CD4-positive, alpha-beta T cell treated with Interleukin-1 beta for 1 hour (primary cell): ENCODE data around the gene OTOGL.

ENCODE experiments used
- DNase-seq, 2 donors: peaks; one replicate each; pipeline ENCODE4 v3.0.0-alpha.2; 2020 to 2022

Gene OTOGL

GRCh38 chr12:80099259-80099658, at the start of gene OTOGL:
OTOGL (plus strand) TSS chr12:80099537; CDS start chr12:80209432, 109,895 bp downstream.
- DNase-seq = no peak

- DNase-seq = no peak
Observed at GRCh38 chr12:80050236-80050635, 49.1 kb upstream of the OTOGL start.

- no peak for DNase-seq
Observed at GRCh38 chr12:80053051-80053790, 46.1 kb upstream of the OTOGL start.

GRCh38 chr12:80056232-80056631, 43.1 kb upstream of the OTOGL start:
- DNase-seq = no peak

- DNase-seq = no peak
Observed at GRCh38 chr12:80056845-80057244, 42.5 kb upstream of the OTOGL start.

GRCh38 chr12:80058586-80058985, 40.8 kb upstream of the OTOGL start:
- no peak for DNase-seq

- DNase-seq = no peak
Observed at GRCh38 chr12:80059102-80059501, 40.2 kb upstream of the OTOGL start.

GRCh38 chr12:80059875-80060274, 39.5 kb upstream of the OTOGL start:
- no peak for DNase-seq

- no peak for DNase-seq
Observed at GRCh38 chr12:80064269-80064668, 35.1 kb upstream of the OTOGL start.

GRCh38 chr12:80064951-80065350, 34.4 kb upstream of the OTOGL start:
- no peak for DNase-seq

GRCh38 chr12:80068173-80068572, 31.2 kb upstream of the OTOGL start:
- DNase-seq = no peak

- DNase-seq = peak; percentile 59 to 67
Observed at GRCh38 chr12:80083892-80084614, 15.3 kb upstream of the OTOGL start.

GRCh38 chr12:80086025-80086424, 13.3 kb upstream of the OTOGL start:
- no peak for DNase-seq

GRCh38 chr12:80087486-80088213, 11.7 kb upstream of the OTOGL start:
- no peak for DNase-seq

- DNase-seq = no peak
Observed at GRCh38 chr12:80100591-80100990, 1.3 kb downstream of the OTOGL start.

- DNase-seq = no peak
Observed at GRCh38 chr12:80101126-80101525, 1.8 kb downstream of the OTOGL start.

- no peak for DNase-seq
Observed at GRCh38 chr12:80107221-80107620, 7.9 kb downstream of the OTOGL start.

- DNase-seq = no peak
Observed at GRCh38 chr12:80116735-80117134, 17.4 kb downstream of the OTOGL start.

- DNase-seq = no peak
Observed at GRCh38 chr12:80118565-80119324, 19.4 kb downstream of the OTOGL start.

GRCh38 chr12:80120994-80121393, 21.7 kb downstream of the OTOGL start:
- DNase-seq = no peak

- no peak for DNase-seq
Observed at GRCh38 chr12:80121661-80122060, 22.3 kb downstream of the OTOGL start.

- no peak for DNase-seq
Observed at GRCh38 chr12:80129895-80130530, 30.7 kb downstream of the OTOGL start.
